Upper lobe of right lung (tissue), 1 donor: ENCODE results near the gene ISG15. TPM values are rescaled to one million over a fixed set of nuclear protein-coding genes. Genes with fewer than 3 reads are reported as not detected.

Source experiments
- ATAC-seq: fragments of 200-7000 bp; cut with Tn5 transposase; one replicate; pipeline ENCODE4 v1.9.1; 2020; ENCODE audit warnings: mild to moderate bottlenecking, moderate library complexity
- DNase-seq: peaks from one replicate; pipeline ENCODE4 v3.0.0-alpha.2; 2020
- H3K27ac ChIP-seq: fragments of 200-600 bp; one replicate; pipeline ENCODE4 v1.8.0; 2022
- H3K27me3 ChIP-seq: fragments of 200-600 bp; one replicate; pipeline ENCODE4 v1.8.0; 2022; ENCODE audit warnings: mild to moderate bottlenecking
- H3K36me3 ChIP-seq: fragments of 200-600 bp; one replicate; pipeline ENCODE4 v1.8.0; 2022
- H3K4me1 ChIP-seq: fragments of 200-600 bp; one replicate; pipeline ENCODE4 v1.8.0; 2022
- H3K4me3 ChIP-seq: fragments of 200-600 bp; one replicate; pipeline ENCODE4 v1.8.0; 2022; ENCODE audit warnings: mild to moderate bottlenecking
- H3K9me3 ChIP-seq: fragments of 200-600 bp; one replicate; pipeline ENCODE4 v1.8.0; 2022
- intact Hi-C: fragments of 100-400 bp; cut with DNase I; formaldehyde crosslinking; loops from one replicate; pipeline ENCODE4 v1.11.0; 2022
- total RNA-seq: library from RNA; stranded (reverse); fragmentation: NEBNext Ultra II Directional; extraction: Animal tissue kit (Norgen Biotek cat#: 25700); gene quantifications from one replicate; pipeline ENCODE4 v1.2.1, GENCODE V29; 2021
- TF ChIP-seq, protein P1 (sequence below): fragments of 200-600 bp; IDR thresholded peaks from one replicate; pipeline ENCODE4 v1.8.0; 2022; ENCODE audit warnings: antibody characterized with exemption
- donor health status: DM: no; HTN: yes; CAD: no; lungs with severe emphysema.

ISG15 gene
- total RNA-seq, 1 donor from 2014 or later, result 93.6 TPM

DNA sequence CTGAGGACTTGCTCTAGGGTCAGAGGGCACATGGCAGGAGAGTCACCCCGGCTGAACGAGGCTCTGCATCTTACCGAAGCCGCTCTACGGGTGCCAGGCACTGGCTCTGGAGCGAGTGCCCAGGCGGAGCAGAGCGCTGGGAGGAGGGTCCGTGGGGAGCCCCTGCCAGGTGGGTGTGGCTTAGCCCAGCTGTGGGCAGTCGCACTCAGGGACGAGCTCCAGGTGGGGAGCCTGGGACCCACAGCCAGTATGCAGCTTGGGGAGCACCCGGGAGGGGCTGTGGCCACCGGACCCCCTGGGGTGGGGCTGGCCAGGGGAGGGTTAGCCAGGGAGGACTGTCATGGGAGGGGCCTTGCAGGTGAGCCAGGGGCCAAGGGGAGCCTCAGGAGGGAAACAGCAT lies 10.4 kb downstream of the ISG15 start:
- no peak overlapping the region for H3K4me3 ChIP-seq
- no peak for DNase-seq
- intact Hi-C loops, result no loop called here
- no peaks in the 10 kb centered on the region for H3K36me3 ChIP-seq
- no peaks in the 10 kb centered on the region for H3K27me3 ChIP-seq
- no peaks in the 10 kb centered on the region for H3K9me3 ChIP-seq
- TF ChIP-seq, protein P1, sequence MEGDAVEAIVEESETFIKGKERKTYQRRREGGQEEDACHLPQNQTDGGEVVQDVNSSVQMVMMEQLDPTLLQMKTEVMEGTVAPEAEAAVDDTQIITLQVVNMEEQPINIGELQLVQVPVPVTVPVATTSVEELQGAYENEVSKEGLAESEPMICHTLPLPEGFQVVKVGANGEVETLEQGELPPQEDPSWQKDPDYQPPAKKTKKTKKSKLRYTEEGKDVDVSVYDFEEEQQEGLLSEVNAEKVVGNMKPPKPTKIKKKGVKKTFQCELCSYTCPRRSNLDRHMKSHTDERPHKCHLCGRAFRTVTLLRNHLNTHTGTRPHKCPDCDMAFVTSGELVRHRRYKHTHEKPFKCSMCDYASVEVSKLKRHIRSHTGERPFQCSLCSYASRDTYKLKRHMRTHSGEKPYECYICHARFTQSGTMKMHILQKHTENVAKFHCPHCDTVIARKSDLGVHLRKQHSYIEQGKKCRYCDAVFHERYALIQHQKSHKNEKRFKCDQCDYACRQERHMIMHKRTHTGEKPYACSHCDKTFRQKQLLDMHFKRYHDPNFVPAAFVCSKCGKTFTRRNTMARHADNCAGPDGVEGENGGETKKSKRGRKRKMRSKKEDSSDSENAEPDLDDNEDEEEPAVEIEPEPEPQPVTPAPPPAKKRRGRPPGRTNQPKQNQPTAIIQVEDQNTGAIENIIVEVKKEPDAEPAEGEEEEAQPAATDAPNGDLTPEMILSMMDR, result no peak
- ATAC-seq, result no peak
- peaks cover 32% of the 10 kb centered on the region for H3K4me1 ChIP-seq
- no peak overlapping the region for H3K27ac ChIP-seq

DNA sequence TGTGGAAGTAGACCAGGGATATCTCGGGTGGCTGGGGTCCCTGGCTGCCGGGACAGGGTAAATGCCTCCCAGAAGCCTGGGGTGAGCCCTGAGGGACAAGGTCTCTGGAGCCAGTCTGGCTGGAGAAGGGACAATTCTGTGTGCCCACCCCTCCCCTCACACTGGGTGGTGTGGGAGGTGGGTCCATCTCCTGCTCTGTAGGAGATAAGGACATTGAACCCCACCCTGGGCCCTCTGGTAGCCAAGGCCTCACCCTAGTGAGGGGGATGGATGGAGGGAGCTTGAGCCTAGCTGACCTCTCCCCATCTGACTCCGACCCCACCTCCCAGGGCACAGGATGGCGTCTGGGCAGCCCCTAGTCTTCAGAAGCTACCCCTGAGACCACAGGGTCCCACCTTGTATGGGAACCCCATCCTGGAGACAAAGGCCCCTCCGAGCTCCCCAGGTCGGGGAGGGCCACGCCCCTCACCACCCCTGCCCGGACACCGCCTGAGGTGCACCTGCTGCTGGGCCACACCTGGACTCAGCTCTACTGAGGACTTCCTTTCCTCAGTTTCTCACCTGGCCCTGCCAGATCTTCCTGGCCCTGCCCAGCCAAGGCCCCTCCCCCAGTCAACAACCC lies 11.0 kb downstream of the ISG15 start:
- peak overlapping the region; percentile 31 for H3K4me3 ChIP-seq
- DNase-seq (no peak), ATAC-seq (no peak)
- H3K27me3 ChIP-seq, result no peaks in the 10 kb centered on the region
- H3K36me3 ChIP-seq, result no peaks in the 10 kb centered on the region
- peak overlapping the region; percentile 77 for H3K27ac ChIP-seq
- peaks cover 27% of the 10 kb centered on the region for H3K4me1 ChIP-seq
- intact Hi-C loops, result no loop called here
- TF ChIP-seq, protein P1, result no peak
- no peaks in the 10 kb centered on the region for H3K9me3 ChIP-seq

DNA sequence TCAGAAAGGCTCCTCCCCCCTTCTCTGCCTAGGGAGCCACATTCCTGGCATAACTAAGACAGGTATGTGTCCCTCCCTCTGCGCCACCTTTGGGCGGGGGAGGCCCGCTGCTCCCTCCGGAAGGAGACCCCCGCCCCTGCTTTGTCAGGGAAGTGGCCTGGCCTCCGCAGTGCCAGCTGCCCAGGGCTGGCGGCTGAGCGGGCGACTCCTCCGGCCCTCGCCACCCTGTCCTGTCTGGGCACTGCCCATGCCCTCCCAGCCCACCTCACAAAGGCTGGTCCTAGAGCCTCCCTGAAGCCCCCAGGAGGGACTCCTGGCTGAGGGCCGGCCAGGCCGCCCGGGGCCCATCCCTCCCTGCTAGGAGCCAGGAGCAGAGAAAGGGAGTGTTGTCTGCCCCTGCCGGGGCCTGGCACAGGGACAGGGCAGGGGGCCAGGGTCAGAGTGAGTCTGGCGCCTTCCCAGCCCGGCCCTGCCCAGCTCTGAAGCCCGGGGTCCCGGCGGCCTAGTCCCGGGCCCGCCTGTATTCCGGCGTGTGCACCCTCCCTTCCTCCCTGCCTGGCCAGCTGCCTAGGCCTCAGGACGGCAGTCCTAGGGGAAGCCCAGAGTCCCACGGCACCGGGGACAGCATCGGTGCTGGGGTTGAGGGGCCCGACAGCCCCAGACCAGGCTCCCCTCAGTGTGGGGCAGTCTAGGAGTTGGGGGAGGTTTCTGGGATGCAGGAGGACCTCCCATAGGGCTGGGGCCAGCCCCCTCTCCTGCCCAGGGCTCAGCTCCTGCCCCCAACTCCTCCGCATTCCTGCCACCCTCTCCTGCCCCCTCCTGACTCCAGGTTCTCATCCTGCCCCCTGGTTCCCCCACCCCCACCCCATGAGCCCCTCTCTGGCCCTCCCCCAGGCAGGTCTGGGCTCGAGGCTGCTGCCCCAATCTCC lies 11.7 kb downstream of the ISG15 start:
- peak; percentile 75 for ATAC-seq
- Histone ChIP-seq H3K27me3 (no peaks in the 10 kb centered on the region), H3K4me3 (peak overlapping the region; percentile 31), H3K9me3 (no peaks in the 10 kb centered on the region), H3K27ac (peak overlapping the region; percentile 77), H3K36me3 (no peaks in the 10 kb centered on the region), H3K4me1 (peaks cover 27% of the 10 kb centered on the region)
- DNase-seq, result peak; percentile 88
- intact Hi-C loops, result no loop called here
- TF ChIP-seq, protein P1, result no peak

DNA sequence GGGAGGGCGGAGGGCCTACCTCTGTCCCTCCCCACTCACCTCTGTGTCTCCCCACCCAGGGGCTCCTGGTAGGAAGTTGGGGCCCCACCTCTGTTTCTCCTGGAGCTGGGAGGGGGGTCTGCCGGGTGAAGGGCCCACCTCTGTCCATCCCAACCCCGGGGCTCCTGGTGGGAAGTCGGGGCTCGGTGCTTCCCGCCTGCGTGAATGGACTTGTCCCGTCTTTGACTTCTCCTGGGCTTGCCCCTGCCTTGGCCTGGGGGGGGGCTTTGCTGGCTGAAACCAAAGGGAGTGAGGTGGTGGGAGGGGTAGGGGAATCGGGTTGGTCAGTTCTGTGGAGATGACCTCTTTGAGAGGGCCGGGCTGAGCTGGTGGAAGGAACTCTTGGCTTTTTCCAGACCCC lies 12.4 kb downstream of the ISG15 start:
- H3K4me3 ChIP-seq, result no peak overlapping the region
- intact Hi-C loops, result no loop called here
- no peaks in the 10 kb centered on the region for H3K27me3 ChIP-seq
- H3K27ac ChIP-seq, result no peak overlapping the region
- H3K4me1 ChIP-seq, result peaks cover 26% of the 10 kb centered on the region
- TF ChIP-seq, protein P1, result no peak
- no peaks in the 10 kb centered on the region for H3K36me3 ChIP-seq
- ATAC-seq (no peak), DNase-seq (no peak)
- H3K9me3 ChIP-seq, result no peaks in the 10 kb centered on the region

DNA sequence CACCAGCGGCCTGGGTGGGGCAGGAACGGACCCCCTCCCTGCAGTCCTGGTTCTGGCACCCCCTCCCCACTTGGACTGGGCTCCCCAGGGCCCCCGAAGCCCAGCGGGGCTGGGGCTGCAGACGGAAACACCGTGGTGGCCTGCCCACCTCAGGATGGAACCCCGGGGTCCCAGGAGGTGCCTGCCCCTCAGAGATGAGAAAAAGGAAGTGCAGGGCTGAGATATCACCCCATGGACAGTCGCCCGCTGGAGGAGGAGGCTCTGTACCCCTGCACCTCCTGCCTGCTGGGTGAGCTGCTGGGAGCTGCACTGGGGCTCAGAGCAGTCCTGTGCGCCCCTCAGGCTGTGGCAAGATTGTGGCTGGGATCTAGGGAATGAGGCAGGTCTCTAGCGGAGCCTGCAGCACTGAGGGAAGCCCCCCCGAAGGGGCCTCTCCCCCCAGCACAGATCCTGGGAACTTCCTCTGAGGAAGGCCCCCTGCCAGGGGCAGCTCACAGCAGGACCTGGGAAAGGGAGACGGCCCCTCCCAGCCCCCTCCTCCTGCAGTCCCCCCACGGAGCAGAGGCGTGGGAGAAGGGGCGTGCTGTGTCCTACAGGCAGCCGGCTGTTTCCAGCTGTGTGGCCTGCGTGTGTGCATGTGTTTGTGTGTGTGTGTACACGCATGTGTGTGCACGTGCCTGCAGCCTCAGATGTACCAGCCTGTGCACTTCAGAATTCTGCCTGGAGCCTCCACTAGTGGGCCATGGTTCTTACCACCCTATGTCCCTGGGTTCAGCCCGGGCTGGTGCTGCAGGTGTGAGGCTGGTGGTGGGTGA lies 13.5 kb downstream of the ISG15 start:
- ATAC-seq, result no peak
- DNase-seq, result no peak
- H3K4me1 ChIP-seq, result peaks cover 15% of the 10 kb centered on the region

More for the DNA sequence above, 13.5 kb downstream of the ISG15 start:
- intact Hi-C loops, result no loop called here
- H3K9me3 ChIP-seq, result no peaks in the 10 kb centered on the region
- H3K27ac ChIP-seq, result no peak overlapping the region
- H3K4me3 ChIP-seq, result no peak overlapping the region
- no peaks in the 10 kb centered on the region for H3K27me3 ChIP-seq
- TF ChIP-seq, protein P1, result no peak
- no peaks in the 10 kb centered on the region for H3K36me3 ChIP-seq
